ENCODE results near the gene TAF1A. TPM values are rescaled to one million over a fixed set of nuclear protein-coding genes. Genes with fewer than 3 reads are reported as not detected.

Gene TAF1A
- total and polyA plus RNA-seq, 7 donors: 0.92 to 7.2 (median 3.3) TPM

GRCh38 chr1:222579316-222579715 is 10.4 kb downstream of the TAF1A start:
- no peak for DNase-seq
- Histone ChIP-seq H3K4me3 (no peak overlapping the region), H3K9me3 (no peaks in the 10 kb centered on the region), H3K36me3 (peaks cover 0 to 48% (median 10%) of the 10 kb centered on the region in 4 donors), H3K4me1 (no peaks in the 10 kb centered on the region), H3K27me3 (no peaks in the 10 kb centered on the region), H3K27ac (no peak overlapping the region)
- TF ChIP-seq POLR2A (IDR thresholded peaks at IDR 0.05) (no peak), EP300 (IDR thresholded peaks at IDR 0.05) (no peak), POLR2AphosphoS5 (IDR thresholded peaks at IDR 0.05) (no peak)
- TF ChIP-seq, protein P1, sequence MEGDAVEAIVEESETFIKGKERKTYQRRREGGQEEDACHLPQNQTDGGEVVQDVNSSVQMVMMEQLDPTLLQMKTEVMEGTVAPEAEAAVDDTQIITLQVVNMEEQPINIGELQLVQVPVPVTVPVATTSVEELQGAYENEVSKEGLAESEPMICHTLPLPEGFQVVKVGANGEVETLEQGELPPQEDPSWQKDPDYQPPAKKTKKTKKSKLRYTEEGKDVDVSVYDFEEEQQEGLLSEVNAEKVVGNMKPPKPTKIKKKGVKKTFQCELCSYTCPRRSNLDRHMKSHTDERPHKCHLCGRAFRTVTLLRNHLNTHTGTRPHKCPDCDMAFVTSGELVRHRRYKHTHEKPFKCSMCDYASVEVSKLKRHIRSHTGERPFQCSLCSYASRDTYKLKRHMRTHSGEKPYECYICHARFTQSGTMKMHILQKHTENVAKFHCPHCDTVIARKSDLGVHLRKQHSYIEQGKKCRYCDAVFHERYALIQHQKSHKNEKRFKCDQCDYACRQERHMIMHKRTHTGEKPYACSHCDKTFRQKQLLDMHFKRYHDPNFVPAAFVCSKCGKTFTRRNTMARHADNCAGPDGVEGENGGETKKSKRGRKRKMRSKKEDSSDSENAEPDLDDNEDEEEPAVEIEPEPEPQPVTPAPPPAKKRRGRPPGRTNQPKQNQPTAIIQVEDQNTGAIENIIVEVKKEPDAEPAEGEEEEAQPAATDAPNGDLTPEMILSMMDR (IDR thresholded peaks at IDR 0.05): no peak
- WGBS, 2 donors: 97 to 98% methylated on average over 3 of the region's 3 CpGs
- intact Hi-C loops (cut with DNase I): no loop called here

- WGBS, 2 donors: 93 to 99% methylated on average over 1 of the region's 1 CpG
- peaks cover 0 to 4% (median 0%) of the 10 kb centered on the region in 4 donors for H3K9me3 ChIP-seq
- intact Hi-C loops (cut with DNase I): no loop called here
- H3K27me3 ChIP-seq: no peaks in the 10 kb centered on the region
- no peaks in the 10 kb centered on the region for H3K4me1 ChIP-seq
- no peak for DNase-seq
- H3K4me3 ChIP-seq: no peak overlapping the region
- no peak overlapping the region for H3K27ac ChIP-seq
- TF ChIP-seq POLR2A (IDR thresholded peaks at IDR 0.05): no peak
- TF ChIP-seq, protein P1 (IDR thresholded peaks at IDR 0.05): no peak
- TF ChIP-seq POLR2AphosphoS5 (IDR thresholded peaks at IDR 0.05): no peak
- no peak for TF ChIP-seq EP300 (IDR thresholded peaks at IDR 0.05)
- H3K36me3 ChIP-seq: peaks cover 4 to 58% (median 9%) of the 10 kb centered on the region in 4 donors
Measured at GRCh38 chr1:222570837-222571236, 18.9 kb downstream of the TAF1A start.

GRCh38 chr1:222561656-222562055 is 28.1 kb downstream of the TAF1A start:
- Histone ChIP-seq H3K9me3 (no peaks in the 10 kb centered on the region), H3K4me3 (no peak overlapping the region), H3K4me1 (no peaks in the 10 kb centered on the region), H3K27ac (no peak overlapping the region), H3K27me3 (no peaks in the 10 kb centered on the region), H3K36me3 (peaks cover 0 to 73% (median 17%) of the 10 kb centered on the region in 4 donors)
- intact Hi-C loops (cut with DNase I): no loop called here
- no peak for DNase-seq
- WGBS, 2 donors: 93 to 99% methylated on average over 1 of the region's 1 CpG
- no peak for TF ChIP-seq POLR2AphosphoS5 (IDR thresholded peaks at IDR 0.05)
- TF ChIP-seq EP300 (IDR thresholded peaks at IDR 0.05): no peak
- TF ChIP-seq, protein P1 (IDR thresholded peaks at IDR 0.05): no peak
- no peak for TF ChIP-seq POLR2A (IDR thresholded peaks at IDR 0.05)

DNA sequence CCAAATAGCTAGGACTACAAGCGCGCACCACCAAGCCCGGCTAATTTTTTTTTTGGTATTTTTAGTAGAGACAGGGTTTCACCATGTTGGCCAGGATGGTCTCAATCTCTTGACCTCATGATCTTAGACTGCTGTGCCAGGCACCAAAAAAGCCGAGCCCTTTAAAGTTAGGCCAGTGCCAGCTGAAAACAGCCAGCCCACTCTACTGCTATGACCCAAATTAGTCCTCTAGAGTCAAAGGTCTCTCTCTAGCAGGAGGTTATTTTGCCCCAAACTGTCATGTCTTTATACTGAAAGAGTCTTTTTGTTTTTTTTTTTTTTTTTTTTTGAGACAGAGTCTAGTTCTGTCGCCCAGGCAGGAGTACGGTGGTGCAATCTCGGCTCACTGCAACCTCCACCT is 32.2 kb downstream of the TAF1A start:
- peaks cover 0 to 66% (median 17%) of the 10 kb centered on the region in 4 donors for H3K36me3 ChIP-seq
- intact Hi-C loops (cut with DNase I): no loop called here

More for the DNA sequence above, 32.2 kb downstream of the TAF1A start:
- Histone ChIP-seq H3K27ac (no peak overlapping the region), H3K27me3 (no peaks in the 10 kb centered on the region), H3K9me3 (no peaks in the 10 kb centered on the region), H3K4me3 (no peak overlapping the region), H3K4me1 (no peaks in the 10 kb centered on the region)
- TF ChIP-seq EP300 (IDR thresholded peaks at IDR 0.05) (no peak), POLR2AphosphoS5 (IDR thresholded peaks at IDR 0.05) (no peak), POLR2A (IDR thresholded peaks at IDR 0.05) (no peak)
- TF ChIP-seq, protein P1 (IDR thresholded peaks at IDR 0.05): no peak
- 98 to 99% methylated on average over 7 of the region's 7 CpGs for WGBS, 2 donors
- DNase-seq: no peak

Measured in sigmoid colon (tissue), 7 donors.